HUES48 (cell line): ENCODE data around the gene RHEB.

ENCODE experiments used
- H3K27ac ChIP-seq: one replicate; pipeline ENCODE4 v1.7.0; 2013; ENCODE audit warnings: low read depth, low read length, inconsistent platforms
- H3K27me3 ChIP-seq: 2 replicates; pipeline ENCODE4 v1.6.1; 2013; ENCODE audit warnings: mild to moderate bottlenecking, low read length; ENCODE audit not compliant: control insufficient read depth, insufficient read depth
- H3K36me3 ChIP-seq: 2 replicates; pipeline ENCODE4 v1.6.1; 2013; ENCODE audit warnings: low read length; ENCODE audit not compliant: control insufficient read depth, insufficient read depth
- H3K4me1 ChIP-seq: 2 replicates; pipeline ENCODE4 v1.6.1; 2013; ENCODE audit warnings: mild to moderate bottlenecking, low read length; ENCODE audit not compliant: control insufficient read depth, insufficient read depth
- H3K4me3 ChIP-seq: 2 replicates; pipeline ENCODE4 v1.5.1; 2013; ENCODE audit warnings: mild to moderate bottlenecking, low read depth, low read length
- H3K9ac ChIP-seq: 2 replicates; pipeline ENCODE4 v1.6.1; 2013; ENCODE audit warnings: mild to moderate bottlenecking, low read depth, low read length, moderate library complexity
- H3K9me3 ChIP-seq: 2 replicates; pipeline ENCODE4 v1.6.1; 2013; ENCODE audit warnings: low read length; ENCODE audit not compliant: control insufficient read depth, insufficient read depth

Gene RHEB

GRCh38 chr7:151519765-151520418 lies at the start of gene RHEB:
Gene RHEB, minus strand, starts transcription at chr7:151519895. Its CDS starts 384 bp downstream, at chr7:151519511.
- Histone ChIP-seq H3K4me1 (peaks cover 14% of the 10 kb centered on the region; the same call in 1 of the 2 replicates), H3K9ac (peak within 1 kb of the TSS; percentile 95), H3K9me3 (no peaks in the 10 kb centered on the region), H3K4me3 (peak within 1 kb of the TSS; percentile 79), H3K27me3 (no peaks in the 10 kb centered on the region; the same call in 1 of the 2 replicates), H3K36me3 (no peaks in the 10 kb centered on the region), H3K27ac (peak within 1 kb of the TSS; percentile 97)

GRCh38 chr7:151566897-151567320 lies 47.2 kb upstream of the RHEB start:
- H3K9me3 ChIP-seq, result no peaks in the 10 kb centered on the region
- no peaks in the 10 kb centered on the region for H3K27me3 ChIP-seq
- no peak overlapping the region for H3K9ac ChIP-seq
- peaks cover 18% of the 10 kb centered on the region for H3K4me1 ChIP-seq
- no peak overlapping the region for H3K4me3 ChIP-seq
- H3K27ac ChIP-seq, result no peak overlapping the region
- H3K36me3 ChIP-seq, result no peaks in the 10 kb centered on the region

GRCh38 chr7:151565541-151565940 lies 45.8 kb upstream of the RHEB start:
- H3K9me3 ChIP-seq, result no peaks in the 10 kb centered on the region
- H3K27ac ChIP-seq, result no peak overlapping the region
- peaks cover 18% of the 10 kb centered on the region for H3K4me1 ChIP-seq
- H3K36me3 ChIP-seq, result no peaks in the 10 kb centered on the region
- H3K27me3 ChIP-seq, result no peaks in the 10 kb centered on the region
- no peak overlapping the region for H3K9ac ChIP-seq
- no peak overlapping the region for H3K4me3 ChIP-seq

- H3K9me3 ChIP-seq, result no peaks in the 10 kb centered on the region
- 0 out of 2 replicates have a peak, but pooled peaks cover 5% of the 10 kb centered on the region for H3K36me3 ChIP-seq
- H3K9ac ChIP-seq, result no peak overlapping the region
- H3K4me1 ChIP-seq, result no peaks in the 10 kb centered on the region
- no peak overlapping the region for H3K27ac ChIP-seq
- no peak overlapping the region for H3K4me3 ChIP-seq
- H3K27me3 ChIP-seq, result no peaks in the 10 kb centered on the region
Measured at GRCh38 chr7:151560243-151560642, 40.5 kb upstream of the RHEB start.

GRCh38 chr7:151559557-151560183 lies 40.0 kb upstream of the RHEB start:
- 0 out of 2 replicates have a peak, but pooled peaks cover 5% of the 10 kb centered on the region for H3K36me3 ChIP-seq
- no peak overlapping the region for H3K9ac ChIP-seq
- no peak overlapping the region for H3K27ac ChIP-seq
- no peaks in the 10 kb centered on the region for H3K4me1 ChIP-seq
- H3K27me3 ChIP-seq, result no peaks in the 10 kb centered on the region
- no peak overlapping the region for H3K4me3 ChIP-seq
- H3K9me3 ChIP-seq, result no peaks in the 10 kb centered on the region

- H3K9me3 ChIP-seq, result no peaks in the 10 kb centered on the region
- H3K36me3 ChIP-seq, result 0 out of 2 replicates have a peak, but pooled peaks cover 5% of the 10 kb centered on the region
- no peak overlapping the region for H3K9ac ChIP-seq
- no peak overlapping the region for H3K4me3 ChIP-seq
- H3K27me3 ChIP-seq, result no peaks in the 10 kb centered on the region
- no peaks in the 10 kb centered on the region for H3K4me1 ChIP-seq
- no peak overlapping the region for H3K27ac ChIP-seq
Measured at GRCh38 chr7:151558575-151558974, 38.9 kb upstream of the RHEB start.

GRCh38 chr7:151556592-151556991 lies 36.9 kb upstream of the RHEB start:
- H3K9me3 ChIP-seq, result no peaks in the 10 kb centered on the region
- H3K27ac ChIP-seq, result no peak overlapping the region
- no peak overlapping the region for H3K9ac ChIP-seq
- H3K4me1 ChIP-seq, result 0 out of 2 replicates have a peak, but pooled peaks cover 3% of the 10 kb centered on the region
- H3K27me3 ChIP-seq, result no peaks in the 10 kb centered on the region
- H3K36me3 ChIP-seq, result 0 out of 2 replicates have a peak, but pooled peaks cover 5% of the 10 kb centered on the region
- no peak overlapping the region for H3K4me3 ChIP-seq

GRCh38 chr7:151553356-151553755 lies 33.7 kb upstream of the RHEB start:
- Histone ChIP-seq H3K27ac (no peak overlapping the region), H3K36me3 (no peaks in the 10 kb centered on the region), H3K27me3 (no peaks in the 10 kb centered on the region), H3K9ac (no peak overlapping the region), H3K9me3 (no peaks in the 10 kb centered on the region), H3K4me1 (peaks cover 3% of the 10 kb centered on the region; the same call in 1 of the 2 replicates), H3K4me3 (no peak overlapping the region)

- no peaks in the 10 kb centered on the region for H3K27me3 ChIP-seq
- H3K9me3 ChIP-seq, result no peaks in the 10 kb centered on the region
- no peak overlapping the region for H3K27ac ChIP-seq
- no peak overlapping the region for H3K4me3 ChIP-seq
- H3K36me3 ChIP-seq, result no peaks in the 10 kb centered on the region
- no peak overlapping the region for H3K9ac ChIP-seq
- H3K4me1 ChIP-seq, result peaks cover 3% of the 10 kb centered on the region; the same call in 1 of the 2 replicates
Measured at GRCh38 chr7:151552352-151553028, 32.8 kb upstream of the RHEB start.

- no peaks in the 10 kb centered on the region for H3K9me3 ChIP-seq
Measured at GRCh38 chr7:151551820-151552219, 32.1 kb upstream of the RHEB start.

More at GRCh38 chr7:151551820-151552219, 32.1 kb upstream of the RHEB start:
- H3K27ac ChIP-seq, result no peak overlapping the region
- no peak overlapping the region for H3K4me3 ChIP-seq
- peaks cover 3% of the 10 kb centered on the region; the same call in 1 of the 2 replicates for H3K4me1 ChIP-seq
- no peak overlapping the region for H3K9ac ChIP-seq
- no peaks in the 10 kb centered on the region for H3K36me3 ChIP-seq
- H3K27me3 ChIP-seq, result no peaks in the 10 kb centered on the region
